B cell (primary cell): ENCODE measurements around the gene RERE.

Experiments
- EZH2 ChIP-seq: IDR thresholded peaks from 2 replicates; pipeline ENCODE4 v1.6.1; 2012; ENCODE audit warnings: borderline replicate concordance, low read depth, mild to moderate bottlenecking, moderate library complexity, low read length; ENCODE audit not compliant: insufficient read depth, poor library complexity, severe bottlenecking
- TF ChIP-seq, protein P1 (sequence below): fragments of 200-600 bp; IDR thresholded peaks from one replicate; pipeline ENCODE4 v1.8.0; 2022; ENCODE audit warnings: antibody characterized with exemption, mild to moderate bottlenecking

DNA sequence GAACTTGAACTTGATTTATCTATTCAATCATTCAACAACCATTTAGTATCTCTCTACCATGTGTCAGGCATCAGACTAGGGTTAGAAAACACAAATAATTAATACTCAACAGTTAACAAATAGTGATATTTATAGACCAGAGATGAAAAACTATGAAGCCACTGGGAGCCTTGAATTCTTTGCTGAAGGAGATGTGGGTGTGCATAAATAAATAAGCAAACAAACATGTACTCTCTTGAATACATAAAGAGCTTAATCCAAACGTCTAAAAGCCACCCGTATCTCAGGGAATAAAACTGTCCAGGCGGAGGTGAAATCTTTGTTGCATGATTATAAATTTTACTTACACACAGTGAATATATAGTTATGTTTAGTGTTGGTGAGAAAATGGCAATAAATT, 333.9 kb downstream of the RERE start:
- TF ChIP-seq, protein P1, sequence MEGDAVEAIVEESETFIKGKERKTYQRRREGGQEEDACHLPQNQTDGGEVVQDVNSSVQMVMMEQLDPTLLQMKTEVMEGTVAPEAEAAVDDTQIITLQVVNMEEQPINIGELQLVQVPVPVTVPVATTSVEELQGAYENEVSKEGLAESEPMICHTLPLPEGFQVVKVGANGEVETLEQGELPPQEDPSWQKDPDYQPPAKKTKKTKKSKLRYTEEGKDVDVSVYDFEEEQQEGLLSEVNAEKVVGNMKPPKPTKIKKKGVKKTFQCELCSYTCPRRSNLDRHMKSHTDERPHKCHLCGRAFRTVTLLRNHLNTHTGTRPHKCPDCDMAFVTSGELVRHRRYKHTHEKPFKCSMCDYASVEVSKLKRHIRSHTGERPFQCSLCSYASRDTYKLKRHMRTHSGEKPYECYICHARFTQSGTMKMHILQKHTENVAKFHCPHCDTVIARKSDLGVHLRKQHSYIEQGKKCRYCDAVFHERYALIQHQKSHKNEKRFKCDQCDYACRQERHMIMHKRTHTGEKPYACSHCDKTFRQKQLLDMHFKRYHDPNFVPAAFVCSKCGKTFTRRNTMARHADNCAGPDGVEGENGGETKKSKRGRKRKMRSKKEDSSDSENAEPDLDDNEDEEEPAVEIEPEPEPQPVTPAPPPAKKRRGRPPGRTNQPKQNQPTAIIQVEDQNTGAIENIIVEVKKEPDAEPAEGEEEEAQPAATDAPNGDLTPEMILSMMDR = no peak
- no peak for TF ChIP-seq EZH2
